T-helper 22 cell (primary cell): ENCODE results near the gene CAPS2.

Source experiments
- DNase-seq: peaks from one replicate; pipeline ENCODE4 v3.0.0-alpha.2; 2020; ENCODE audit warnings: low read depth

CAPS2 gene

DNA sequence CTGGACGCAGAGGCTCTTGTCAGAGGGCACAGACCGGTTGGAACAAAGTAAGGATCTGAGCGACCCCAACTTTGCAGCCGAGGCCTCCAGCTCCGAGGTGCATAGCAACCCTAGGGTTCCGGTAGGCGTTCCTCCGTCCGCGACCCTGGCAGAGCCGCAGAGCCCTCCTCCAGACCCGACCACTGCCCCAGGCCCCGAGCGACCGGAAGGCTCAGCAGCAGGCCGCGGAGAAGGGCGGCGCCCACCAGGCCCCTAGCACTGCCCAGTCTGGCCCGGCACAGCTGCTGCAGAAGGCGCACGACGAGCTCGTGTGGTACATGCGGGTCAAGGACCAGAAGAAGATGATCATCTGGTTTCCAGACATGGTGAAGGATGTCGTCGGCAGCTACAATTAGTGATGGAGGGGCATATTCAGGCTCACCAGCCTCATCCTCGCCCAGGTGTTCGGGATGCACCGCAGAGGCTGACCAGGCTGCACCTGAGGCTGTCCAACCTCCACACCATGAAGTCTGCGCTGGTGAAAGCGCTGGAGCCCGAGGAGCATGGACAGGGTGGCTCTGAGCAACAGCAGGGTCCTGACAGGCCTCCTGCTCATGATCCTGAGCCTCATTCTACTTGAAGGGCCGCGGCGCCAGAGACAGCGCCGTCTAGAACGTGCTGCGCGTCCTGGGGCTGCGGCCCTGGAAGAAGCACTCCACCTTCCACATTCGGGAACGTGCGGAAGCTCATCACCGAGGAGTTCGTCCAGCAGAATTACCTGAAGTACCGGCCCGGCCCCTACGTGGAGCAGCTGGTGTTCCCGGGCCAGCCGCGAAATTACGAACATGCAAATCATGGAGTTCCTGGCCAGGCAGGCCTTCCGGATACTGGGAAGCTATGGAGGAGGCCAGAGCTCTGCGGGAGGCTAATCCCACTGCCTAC lies 24.5 kb downstream of the CAPS2 start:
- no peak for DNase-seq

DNA sequence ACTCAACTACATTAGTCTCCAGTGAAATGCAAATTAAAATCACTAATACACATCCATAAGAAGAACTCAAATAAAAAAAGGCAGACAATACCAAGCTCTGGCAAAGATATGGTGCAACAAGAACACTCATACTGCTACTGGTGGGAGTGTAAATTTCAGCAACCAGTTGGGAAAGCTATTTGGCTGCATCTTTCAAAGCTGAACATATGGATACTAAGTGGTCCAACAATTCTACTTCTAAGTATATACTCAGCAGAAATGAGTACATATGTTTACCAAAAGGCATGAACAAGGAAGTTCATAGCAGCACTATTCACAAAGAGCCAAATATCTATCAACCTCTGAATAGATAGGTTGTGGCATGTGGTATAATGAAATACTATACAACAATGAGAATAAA lies 27.3 kb downstream of the CAPS2 start:
- no peak for DNase-seq

DNA sequence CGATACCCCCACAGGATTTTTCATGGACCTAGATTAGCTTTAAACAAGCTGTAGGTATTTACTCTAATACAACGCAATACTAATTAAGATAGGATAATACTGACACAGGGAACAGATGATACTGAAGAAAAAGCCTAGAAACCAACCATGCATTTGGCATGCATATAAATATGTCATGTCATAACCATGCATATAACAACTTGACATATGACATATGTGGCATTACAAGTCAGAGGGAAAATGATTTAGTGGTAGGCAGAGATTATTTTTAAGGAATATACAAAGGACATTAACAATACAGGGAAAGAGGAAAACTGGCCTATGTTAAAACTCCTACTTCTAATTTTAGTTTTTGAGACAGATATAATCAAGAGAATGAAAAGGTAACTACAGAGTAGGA lies 27.9 kb downstream of the CAPS2 start:
- no peak for DNase-seq

DNA sequence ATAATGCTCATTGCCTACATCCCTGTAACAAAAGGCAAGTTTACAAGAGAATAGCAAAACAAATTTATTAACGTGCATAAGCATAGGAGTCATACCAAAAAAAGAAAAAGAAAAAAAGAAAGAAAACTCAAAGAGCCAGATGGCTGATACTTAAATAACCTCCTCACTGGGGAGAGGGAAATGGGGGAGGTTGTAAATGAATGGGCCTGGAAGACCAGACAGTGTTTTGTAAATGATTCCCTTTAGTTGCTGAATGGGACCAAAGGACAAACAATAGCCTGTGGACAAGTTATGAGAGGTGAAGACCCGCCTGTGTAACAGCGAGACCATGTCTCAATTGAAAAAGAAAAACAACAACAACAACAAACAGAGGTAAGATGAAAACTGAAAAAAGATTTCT lies 35.3 kb downstream of the CAPS2 start:
- no peak for DNase-seq

DNA sequence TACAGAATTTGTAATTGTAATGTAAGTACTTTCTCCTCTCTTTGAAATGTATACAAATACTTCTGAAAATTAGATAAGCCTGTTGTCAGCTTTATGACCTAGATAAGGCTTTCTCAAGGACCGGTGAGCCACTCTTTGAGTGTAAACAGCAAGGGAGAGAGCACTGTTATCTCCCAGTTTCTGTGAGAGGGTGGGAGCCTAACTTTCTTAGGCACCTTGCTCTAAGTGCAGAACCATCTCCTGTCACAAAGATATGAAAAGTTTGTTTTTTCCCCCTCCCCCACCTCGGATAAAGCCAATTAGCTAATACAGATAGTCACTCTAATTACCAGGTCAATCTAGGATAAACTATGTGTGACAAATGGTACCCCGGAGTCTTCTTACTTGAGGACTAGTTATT lies 35.8 kb downstream of the CAPS2 start:
- DNase-seq, result no peak

DNA sequence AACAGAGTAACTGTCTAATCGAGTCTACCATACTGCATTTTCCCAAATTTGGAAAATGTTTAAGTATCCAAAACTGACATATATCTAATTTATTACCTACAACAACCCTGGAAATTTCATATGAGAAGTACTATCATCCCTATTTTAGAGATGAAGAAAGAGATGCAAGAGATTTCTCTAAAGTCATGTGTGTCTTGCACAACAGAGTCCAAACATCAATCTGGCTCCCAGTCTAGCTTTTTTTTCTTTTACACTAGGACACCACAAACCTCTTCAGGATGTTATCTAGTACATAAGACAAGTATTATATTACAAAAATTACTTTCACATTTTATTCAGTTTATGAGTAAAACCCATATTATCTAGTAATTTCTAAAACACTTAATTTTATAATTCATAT lies 39.1 kb downstream of the CAPS2 start:
- DNase-seq, result no peak

DNA sequence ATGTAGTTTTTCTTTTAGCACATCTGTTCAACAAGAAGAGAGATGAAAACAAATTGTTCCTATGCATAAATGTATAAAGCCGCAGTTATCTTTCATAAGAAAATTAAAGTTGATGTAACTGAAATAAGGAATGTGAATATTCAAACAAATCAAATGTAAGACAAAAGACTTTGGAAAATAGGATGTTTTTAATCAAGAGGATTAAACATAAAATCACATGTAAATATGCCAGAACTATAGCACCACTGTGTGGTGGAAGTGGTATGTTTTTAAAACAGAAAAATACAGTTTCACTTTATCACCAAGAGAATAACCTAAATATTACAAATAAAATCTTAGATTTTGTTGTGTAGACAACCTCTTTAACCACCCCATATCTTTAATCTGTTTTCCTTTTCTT lies 40.4 kb downstream of the CAPS2 start:
- DNase-seq, result no peak

DNA sequence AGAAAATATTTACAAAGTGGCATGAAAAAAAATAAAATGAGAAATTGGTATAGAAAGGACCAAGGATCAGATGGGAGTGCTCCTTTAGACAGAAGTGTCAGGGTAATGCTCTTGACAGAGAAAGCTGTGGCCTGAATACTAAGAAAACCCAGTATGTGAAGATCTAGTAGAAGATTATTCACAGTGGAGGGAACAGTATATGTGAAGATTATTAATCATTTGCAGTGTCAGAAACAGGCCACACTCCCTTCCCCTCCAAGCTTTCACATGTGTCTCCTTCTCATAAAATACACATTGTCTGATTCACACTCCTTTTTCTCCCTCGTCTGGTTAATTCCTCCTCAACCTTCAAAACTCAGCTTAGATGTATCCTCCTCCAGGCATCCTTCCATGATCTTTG lies 41.3 kb downstream of the CAPS2 start:
- no peak for DNase-seq

DNA sequence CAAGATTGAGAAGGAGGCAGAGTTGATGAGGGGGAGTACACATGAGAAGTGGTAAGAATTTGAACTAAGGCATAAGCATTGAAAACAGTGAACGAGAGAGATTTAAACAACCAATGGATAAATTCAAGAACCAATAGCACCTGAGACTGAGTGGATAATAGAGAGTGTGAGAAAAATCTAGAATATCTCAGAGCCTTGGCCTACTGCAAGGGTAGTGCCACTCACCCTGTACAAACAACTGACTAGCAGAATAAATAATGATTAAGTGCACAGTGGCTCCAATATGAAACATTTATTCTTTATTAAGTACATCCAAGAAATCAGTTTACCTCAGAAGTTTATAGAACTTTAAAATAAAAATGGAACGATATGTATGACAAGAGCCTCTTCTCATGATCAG lies 54.4 kb downstream of the CAPS2 start:
- DNase-seq, result no peak

DNA sequence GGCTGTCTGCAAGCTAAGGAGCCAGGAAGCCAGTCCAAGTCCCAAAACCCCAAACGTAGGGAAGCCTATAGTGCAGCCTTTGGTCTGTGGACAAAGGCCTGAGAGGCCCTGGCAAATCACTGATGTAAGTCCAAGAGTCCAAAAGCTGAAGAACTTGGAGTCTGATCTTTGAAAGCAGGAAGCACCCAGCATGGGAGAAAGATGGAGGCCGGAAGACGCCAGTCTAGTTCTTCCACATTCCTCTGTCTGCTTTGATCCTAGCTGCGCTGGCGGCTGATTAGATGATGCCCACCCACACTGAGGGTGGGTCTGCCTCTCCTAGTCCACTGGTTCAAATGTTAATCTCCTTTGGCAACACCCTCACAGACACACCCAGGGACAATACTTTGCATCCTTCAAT lies 58.5 kb downstream of the CAPS2 start:
- DNase-seq, result no peak

DNA sequence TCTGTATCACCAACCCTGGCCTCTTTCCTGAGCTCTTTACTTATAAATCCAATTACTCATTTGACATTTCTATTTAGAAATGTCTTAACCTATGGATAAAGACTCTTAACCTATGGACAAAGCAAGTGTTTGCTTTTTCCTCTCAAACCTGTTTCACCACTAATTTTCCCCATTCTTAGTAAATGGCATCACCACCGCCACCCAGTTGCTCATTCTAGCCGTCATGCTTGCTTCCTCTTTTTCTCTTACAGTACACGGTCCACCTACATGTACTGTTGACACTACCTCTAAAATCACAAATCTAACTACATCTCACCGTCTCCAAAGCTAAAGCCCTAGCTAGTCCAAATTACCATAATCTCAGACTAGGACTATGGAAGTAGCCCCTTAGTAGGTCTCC lies 60.0 kb downstream of the CAPS2 start:
- DNase-seq, result no peak

DNA sequence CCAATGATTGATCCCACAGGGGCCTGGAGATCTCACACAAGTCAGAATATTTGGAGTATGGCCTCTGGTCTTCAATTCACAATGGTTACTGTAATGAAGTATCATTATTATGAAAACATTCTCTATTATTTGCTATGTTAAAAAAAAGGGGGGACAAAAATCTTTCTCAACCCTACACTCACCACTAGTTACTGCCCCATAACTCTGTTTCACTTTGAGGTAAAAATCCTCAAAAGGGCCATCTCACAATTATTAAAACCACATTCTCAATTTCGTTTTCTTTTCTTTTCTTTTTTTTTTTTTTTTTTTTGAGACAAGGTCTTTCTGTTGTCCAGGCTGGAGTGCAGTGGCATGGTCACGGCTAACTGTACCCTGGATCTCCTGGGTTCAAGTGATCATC lies 60.9 kb downstream of the CAPS2 start:
- DNase-seq, result no peak

DNA sequence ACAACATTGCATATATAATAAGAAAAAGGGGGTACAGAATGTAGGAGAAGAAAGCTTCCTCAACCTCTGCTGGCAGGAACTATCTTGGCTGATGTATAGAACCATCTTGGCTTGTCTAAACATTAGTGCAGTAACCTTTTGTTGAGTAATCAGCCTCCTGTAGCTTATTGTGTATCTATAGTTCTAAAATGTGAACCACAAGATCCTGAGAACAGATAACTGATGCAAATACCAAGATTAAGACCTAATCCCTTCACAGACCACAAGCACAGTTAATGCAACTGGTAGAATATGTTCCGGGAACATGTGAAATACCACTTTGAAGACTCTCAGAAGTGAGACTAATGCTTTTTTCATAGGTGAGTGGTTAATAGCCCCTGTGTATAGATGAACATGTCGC lies 69.8 kb downstream of the CAPS2 start:
- DNase-seq, result no peak

DNA sequence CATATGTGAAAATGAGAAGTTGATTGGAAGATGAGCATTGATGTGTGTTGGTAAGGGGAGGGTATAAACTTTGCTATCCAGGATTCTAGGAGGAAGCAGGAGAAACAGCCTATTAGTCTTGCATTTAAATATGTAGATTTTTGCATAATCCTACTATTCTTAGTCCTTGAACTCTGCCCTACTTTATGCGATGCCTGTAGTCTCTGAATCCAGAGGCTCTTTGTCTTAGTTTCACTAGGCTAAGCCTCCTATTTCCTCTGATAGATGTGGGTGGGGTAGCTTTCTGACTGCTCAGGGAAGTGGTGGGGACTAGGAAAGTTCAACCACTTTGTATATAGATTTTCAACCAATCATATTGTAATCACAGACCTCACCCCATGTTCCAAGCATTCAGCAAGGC lies 71.0 kb downstream of the CAPS2 start:
- no peak for DNase-seq

DNA sequence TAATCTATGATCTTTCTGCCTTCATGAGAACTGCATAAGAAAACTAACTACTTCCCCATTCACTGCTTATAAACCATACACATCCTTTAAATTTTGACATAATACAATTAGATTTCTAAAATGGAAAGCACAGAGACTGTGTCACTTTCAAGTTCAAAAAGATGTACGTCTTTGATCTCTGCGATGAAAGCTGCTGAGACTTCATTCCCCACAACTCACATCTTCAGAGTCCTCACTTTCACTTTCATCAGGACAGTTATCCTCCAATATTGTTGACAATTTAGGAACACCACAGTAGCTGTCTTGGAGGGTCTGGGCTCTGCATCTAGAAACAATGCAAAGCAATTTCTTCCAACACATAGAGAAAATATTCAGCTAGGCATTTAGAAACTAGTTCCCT lies 72.6 kb downstream of the CAPS2 start:
- DNase-seq, result no peak

DNA sequence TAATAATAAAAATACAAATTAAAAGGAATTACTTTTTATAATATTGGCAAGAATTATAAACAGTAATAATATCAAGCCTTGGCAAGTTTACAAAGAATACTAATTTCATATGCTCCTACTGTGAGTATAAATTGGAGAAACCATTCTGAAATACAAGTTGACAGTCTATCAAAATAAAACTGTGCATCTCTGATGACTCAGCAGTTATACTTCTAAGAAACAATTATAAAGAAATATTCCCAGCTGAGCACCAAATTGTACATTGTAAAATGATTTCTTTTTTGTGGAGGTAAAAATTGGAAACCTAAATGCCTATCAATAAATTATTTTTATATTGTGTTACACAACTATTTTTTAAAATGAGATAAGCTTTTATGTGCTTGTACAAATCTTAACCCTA lies 85.0 kb downstream of the CAPS2 start:
- DNase-seq, result no peak

DNA sequence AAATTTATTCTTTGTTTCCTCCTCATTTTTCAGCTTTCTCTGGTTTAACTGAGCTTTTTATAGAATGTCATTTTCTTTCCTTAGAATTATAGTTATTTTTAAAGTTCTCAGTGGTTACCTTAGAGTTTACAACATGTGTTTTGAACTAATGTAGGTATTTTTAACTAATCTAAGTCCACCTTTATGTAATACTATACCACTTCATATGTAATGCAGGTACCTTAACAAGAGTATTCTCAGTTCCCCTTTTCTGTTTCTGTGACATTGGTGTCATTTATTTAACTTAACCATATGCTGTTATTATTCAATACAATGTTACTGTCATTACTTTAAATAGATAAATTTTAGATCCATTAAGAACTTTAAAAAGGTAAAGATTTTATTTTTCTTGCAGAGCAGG lies 90.1 kb downstream of the CAPS2 start:
- no peak for DNase-seq

DNA sequence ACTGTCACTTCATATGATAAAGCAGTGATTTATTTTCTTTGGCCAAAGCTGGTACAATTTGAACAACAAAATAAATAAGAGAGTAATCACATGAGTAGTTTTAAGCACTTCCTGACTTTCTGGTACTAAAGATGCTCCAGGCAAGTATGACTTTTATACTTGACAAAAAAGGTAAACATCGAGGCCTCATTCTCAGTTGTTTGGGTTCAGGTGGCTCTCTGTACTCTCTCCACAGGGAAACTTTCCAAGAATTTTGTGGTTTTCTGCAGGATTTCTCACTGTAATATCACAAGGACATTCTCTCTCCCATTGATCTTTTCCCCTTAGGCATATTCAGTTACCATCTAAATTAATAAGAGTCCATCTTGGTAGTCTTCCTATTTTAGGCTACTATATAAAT lies 93.9 kb downstream of the CAPS2 start:
- DNase-seq, result no peak

DNA sequence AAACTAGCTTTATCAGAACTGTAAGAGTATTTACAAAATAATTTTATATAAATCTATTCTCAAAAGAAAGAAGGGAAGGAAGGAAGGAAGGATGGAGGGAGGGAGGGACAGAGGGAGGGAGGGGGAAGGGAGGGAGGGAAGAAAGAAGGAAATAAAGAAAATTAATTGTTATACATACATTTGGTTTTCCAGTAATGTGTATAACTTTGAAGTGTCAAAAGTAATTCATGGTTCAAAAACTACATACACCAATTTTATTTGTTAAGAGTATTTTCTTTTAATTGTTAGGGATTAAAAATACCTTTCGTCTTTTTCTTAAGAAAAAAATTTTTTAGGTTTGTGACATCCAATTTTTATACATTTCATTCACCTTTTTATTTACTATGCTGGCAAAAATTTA lies 103.0 kb downstream of the CAPS2 start:
- DNase-seq, result no peak
